MM.1S (cell line): Measurements from ENCODE around the gene NLRP1.
A peak's percentile ranks its signal among the peaks of the same experiment; 100 is the strongest.

Experiments
- DNase-seq: peaks from one replicate; pipeline ENCODE4 v3.0.0-alpha.2; 2015
- H2AFZ ChIP-seq: fragments of 300-600 bp; sonication (generic); 2 replicates; pipeline ENCODE4 v1.6.0; 2016; ENCODE audit warnings: antibody characterized with exemption, low read length
- H3F3A ChIP-seq: fragments of 300-600 bp; sonication (generic); 2 replicates; pipeline ENCODE4 v1.6.1; 2016; ENCODE audit warnings: mild to moderate bottlenecking, antibody characterized with exemption, low read length, moderate library complexity, mixed read lengths; ENCODE audit not compliant: insufficient read depth
- H3K27ac ChIP-seq: fragments of 300-600 bp; sonication (generic); 2 replicates; pipeline ENCODE4 v1.5.1; 2016; ENCODE audit warnings: mild to moderate bottlenecking, low read length
- H3K27me3 ChIP-seq: fragments of 300-600 bp; sonication (generic); replicated peaks from 2 replicates; pipeline ENCODE4 v1.6.0; 2016; ENCODE audit warnings: low read length; ENCODE audit not compliant: insufficient read depth
- H3K36me3 ChIP-seq: fragments of 300-600 bp; sonication (generic); replicated peaks from 2 replicates; pipeline ENCODE4 v1.6.1; 2016; ENCODE audit warnings: mild to moderate bottlenecking, low read length, mixed read lengths; ENCODE audit not compliant: insufficient read depth
- H3K4me1 ChIP-seq: fragments of 300-600 bp; sonication (generic); 2 replicates; pipeline ENCODE4 v1.6.1; 2016; ENCODE audit warnings: low read length, mixed read lengths
- H3K4me2 ChIP-seq: fragments of 300-600 bp; sonication (generic); 2 replicates; pipeline ENCODE4 v1.6.0; 2016; ENCODE audit warnings: low read depth, low read length
- H3K4me3 ChIP-seq: fragments of 300-600 bp; sonication (generic); 2 replicates; pipeline ENCODE4 v1.5.1; 2016; ENCODE audit warnings: low read length, mixed read lengths
- H3K79me2 ChIP-seq: fragments of 300-600 bp; sonication (generic); 2 replicates; pipeline ENCODE4 v1.6.1; 2016; ENCODE audit warnings: mixed run types, low read length, mixed read lengths
- H3K9ac ChIP-seq: fragments of 300-600 bp; sonication (generic); 2 replicates; pipeline ENCODE4 v1.6.1; 2016; ENCODE audit warnings: low read length, mixed read lengths
- H3K9me2 ChIP-seq: fragments of 300-600 bp; sonication (generic); replicated peaks from 2 replicates; pipeline ENCODE4 v1.6.1; 2016; ENCODE audit warnings: mild to moderate bottlenecking, low read length, mixed read lengths; ENCODE audit not compliant: insufficient read depth
- H3K9me3 ChIP-seq: fragments of 300-600 bp; sonication (generic); replicated peaks from 2 replicates; pipeline ENCODE4 v1.6.1; 2016; ENCODE audit warnings: mild to moderate bottlenecking, low read length, mixed read lengths; ENCODE audit not compliant: insufficient read depth
- H4K20me1 ChIP-seq: fragments of 300-600 bp; sonication (generic); 2 replicates; pipeline ENCODE4 v1.6.1; 2016; ENCODE audit warnings: mild to moderate bottlenecking, low read length, moderate library complexity, mixed read lengths; ENCODE audit not compliant: insufficient read depth
- CTCF ChIP-seq: fragments of 300-600 bp; sonication (generic); IDR thresholded peaks from 2 replicates; pipeline ENCODE4 v1.5.1; 2016; ENCODE audit warnings: antibody characterized with exemption, low read length, mixed read lengths
- EZH2 ChIP-seq: fragments of 300-600 bp; sonication (generic); optimal IDR thresholded peaks from 2 replicates; pipeline ENCODE3; 2017; ENCODE audit warnings: low read depth, mild to moderate bottlenecking, antibody characterized with exemption, low read length, mixed read lengths
- EZH2phosphoT487 ChIP-seq: fragments of 300-600 bp; sonication (generic); IDR thresholded peaks from 2 replicates; pipeline ENCODE4 v1.6.1; 2018; ENCODE audit warnings: antibody characterized with exemption, low read length

NLRP1 gene

GRCh38 chr17:5583426-5584382, 605 bp downstream of the NLRP1 start:
- Histone ChIP-seq H3K4me1 (peaks cover 35% of the 10 kb centered on the region), H3K4me3 (peak overlapping the region; percentile 70), H3K36me3 (0 out of 2 replicates have a peak, but pooled peaks cover 5% of the 10 kb centered on the region), H3K9ac (peak overlapping the region; percentile 90), H3F3A (peaks cover 10% of the 10 kb centered on the region), H3K27me3 (no peaks in the 10 kb centered on the region), H3K9me3 (no peaks in the 10 kb centered on the region), H3K79me2 (peaks cover 20% of the 10 kb centered on the region), H2AFZ (peak overlapping the region; percentile 46), H3K4me2 (peak overlapping the region; percentile 71), H3K9me2 (no peaks in the 10 kb centered on the region), H3K27ac (peak overlapping the region; percentile 72), H4K20me1 (no peaks in the 10 kb centered on the region)
- DNase-seq, result peak; percentile 23
- TF ChIP-seq CTCF (peak; percentile 14; the same call in 1 of the 2 replicates), EZH2phosphoT487 (no peak)

GRCh38 chr17:5582209-5583185, 1.8 kb downstream of the NLRP1 start:
- peaks cover 35% of the 10 kb centered on the region for H3K4me1 ChIP-seq

GRCh38 chr17:5581655-5582054, 2.7 kb downstream of the NLRP1 start:
- TF ChIP-seq EZH2 (no peak), EZH2phosphoT487 (no peak), CTCF (no peak)
- H3K4me2 ChIP-seq, result no peak overlapping the region
- H3K4me3 ChIP-seq, result no peak overlapping the region

More at GRCh38 chr17:5582209-5583185, 1.8 kb downstream of the NLRP1 start:
- TF ChIP-seq CTCF (no peak), EZH2phosphoT487 (no peak), EZH2 (no peak)
- no peaks in the 10 kb centered on the region for H3K9me3 ChIP-seq
- no peak overlapping the region for H2AFZ ChIP-seq
- H3K4me2 ChIP-seq, result peak overlapping the region; percentile 71; the same call in 1 of the 2 replicates
- peaks cover 20% of the 10 kb centered on the region for H3K79me2 ChIP-seq
- 0 out of 2 replicates have a peak, but pooled peaks cover 5% of the 10 kb centered on the region for H3K36me3 ChIP-seq
- no peak for DNase-seq
- no peaks in the 10 kb centered on the region for H4K20me1 ChIP-seq
- H3K27ac ChIP-seq, result no peak overlapping the region
- peak overlapping the region; percentile 70; the same call in 1 of the 2 replicates for H3K4me3 ChIP-seq
- no peaks in the 10 kb centered on the region for H3K9me2 ChIP-seq
- H3K9ac ChIP-seq, result no peak overlapping the region
- no peaks in the 10 kb centered on the region for H3K27me3 ChIP-seq
- peaks cover 10% of the 10 kb centered on the region for H3F3A ChIP-seq

More at GRCh38 chr17:5581655-5582054, 2.7 kb downstream of the NLRP1 start:
- Histone ChIP-seq H3F3A (peaks cover 10% of the 10 kb centered on the region), H3K36me3 (0 out of 2 replicates have a peak, but pooled peaks cover 5% of the 10 kb centered on the region), H3K27me3 (no peaks in the 10 kb centered on the region), H3K9me2 (no peaks in the 10 kb centered on the region), H3K27ac (no peak overlapping the region), H3K9me3 (no peaks in the 10 kb centered on the region), H3K9ac (no peak overlapping the region), H3K4me1 (peaks cover 35% of the 10 kb centered on the region), H2AFZ (no peak overlapping the region), H3K79me2 (peaks cover 20% of the 10 kb centered on the region), H4K20me1 (no peaks in the 10 kb centered on the region)
- DNase-seq, result no peak
